Liver (tissue), 3 donors: ENCODE measurements around the gene PAN2.

ENCODE experiments used
- FOXA1 ChIP-seq: IDR thresholded peaks from 2 replicates; pipeline ENCODE4 v1.6.1; 2016; ENCODE audit warnings: antibody characterized with exemption
- MAX ChIP-seq: IDR thresholded peaks from 2 replicates; pipeline ENCODE4 v1.6.1; 2016; ENCODE audit warnings: antibody characterized with exemption
- NR2F2 ChIP-seq: IDR thresholded peaks from 2 replicates; pipeline ENCODE4 v1.6.1; 2016; ENCODE audit warnings: antibody characterized with exemption
- RAD21 ChIP-seq, 2 donors: IDR thresholded peaks; 2 replicates each; pipeline ENCODE4 v1.6.1; 2016; ENCODE audit warnings: antibody characterized with exemption in 2 of 2, mild to moderate bottlenecking in 2 of 2
- RXRA ChIP-seq, 2 donors: IDR thresholded peaks; 2 replicates each; pipeline ENCODE4 v1.6.1; 2017 to 2018; ENCODE audit warnings: antibody characterized with exemption in 2 of 2, mild to moderate bottlenecking in 1 of 2
- SP1 ChIP-seq: IDR thresholded peaks from 2 replicates; pipeline ENCODE4 v1.6.1; 2018; ENCODE audit warnings: antibody characterized with exemption, mild to moderate bottlenecking
- TAF1 ChIP-seq: conservative IDR thresholded peaks from 2 replicates; pipeline ENCODE4 v1.6.1; 2016; ENCODE audit warnings: antibody characterized with exemption, mild to moderate bottlenecking
- ZBTB33 ChIP-seq: IDR thresholded peaks from 2 replicates; pipeline ENCODE4 v1.6.1; 2016; ENCODE audit warnings: antibody characterized with exemption
- TF ChIP-seq, protein P1 (sequence below): fragments of 150-350 bp; IDR thresholded peaks from 2 replicates; pipeline ENCODE4 v1.5.1; 2017; ENCODE audit warnings: improper control_type of control experiment, low read depth, low read length; ENCODE audit not compliant: missing input control
- TF ChIP-seq, protein P2 (sequence below): IDR thresholded peaks from 2 replicates; pipeline ENCODE4 v1.6.1; 2016; ENCODE audit warnings: antibody characterized with exemption
- donor health status: healthy.
- donor health status: healthy.

GRCh38 chr12:56299308-56299852, 34.4 kb downstream of the PAN2 start:
- TF ChIP-seq, protein P1, sequence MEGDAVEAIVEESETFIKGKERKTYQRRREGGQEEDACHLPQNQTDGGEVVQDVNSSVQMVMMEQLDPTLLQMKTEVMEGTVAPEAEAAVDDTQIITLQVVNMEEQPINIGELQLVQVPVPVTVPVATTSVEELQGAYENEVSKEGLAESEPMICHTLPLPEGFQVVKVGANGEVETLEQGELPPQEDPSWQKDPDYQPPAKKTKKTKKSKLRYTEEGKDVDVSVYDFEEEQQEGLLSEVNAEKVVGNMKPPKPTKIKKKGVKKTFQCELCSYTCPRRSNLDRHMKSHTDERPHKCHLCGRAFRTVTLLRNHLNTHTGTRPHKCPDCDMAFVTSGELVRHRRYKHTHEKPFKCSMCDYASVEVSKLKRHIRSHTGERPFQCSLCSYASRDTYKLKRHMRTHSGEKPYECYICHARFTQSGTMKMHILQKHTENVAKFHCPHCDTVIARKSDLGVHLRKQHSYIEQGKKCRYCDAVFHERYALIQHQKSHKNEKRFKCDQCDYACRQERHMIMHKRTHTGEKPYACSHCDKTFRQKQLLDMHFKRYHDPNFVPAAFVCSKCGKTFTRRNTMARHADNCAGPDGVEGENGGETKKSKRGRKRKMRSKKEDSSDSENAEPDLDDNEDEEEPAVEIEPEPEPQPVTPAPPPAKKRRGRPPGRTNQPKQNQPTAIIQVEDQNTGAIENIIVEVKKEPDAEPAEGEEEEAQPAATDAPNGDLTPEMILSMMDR, result no peak
- TF ChIP-seq TAF1, result no peak
- no peak for TF ChIP-seq FOXA1
- no peak for TF ChIP-seq ZBTB33
- no peak for TF ChIP-seq SP1
- TF ChIP-seq, protein P2, sequence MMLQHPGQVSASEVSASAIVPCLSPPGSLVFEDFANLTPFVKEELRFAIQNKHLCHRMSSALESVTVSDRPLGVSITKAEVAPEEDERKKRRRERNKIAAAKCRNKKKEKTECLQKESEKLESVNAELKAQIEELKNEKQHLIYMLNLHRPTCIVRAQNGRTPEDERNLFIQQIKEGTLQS, result no peak
- no peak for TF ChIP-seq RAD21 (IDR thresholded peaks at IDR 0.05)
- no peak for TF ChIP-seq RXRA (IDR thresholded peaks at IDR 0.05)
- TF ChIP-seq MAX, result no peak
- no peak for TF ChIP-seq NR2F2
